Colonic mucosa (tissue), 4 donors: Measurements from ENCODE around the gene TASP1. TPM values are rescaled to one million over a fixed set of nuclear protein-coding genes. Genes with fewer than 3 reads are reported as not detected.

Source experiments
- DNase-seq: peaks from one replicate; pipeline ENCODE4 v3.0.0-alpha.2; 2020
- H3K27ac ChIP-seq: fragments of 200-600 bp; one replicate; pipeline ENCODE4 v1.8.0; 2021
- H3K27me3 ChIP-seq: fragments of 200-600 bp; one replicate; pipeline ENCODE4 v1.8.0; 2021
- H3K36me3 ChIP-seq: fragments of 200-600 bp; one replicate; pipeline ENCODE4 v1.8.0; 2021
- H3K4me1 ChIP-seq: fragments of 200-600 bp; one replicate; pipeline ENCODE4 v1.8.0; 2021; ENCODE audit warnings: mild to moderate bottlenecking
- H3K4me3 ChIP-seq: fragments of 200-600 bp; one replicate; pipeline ENCODE4 v1.8.0; 2021
- H3K9ac ChIP-seq, 2 donors: one replicate each; pipeline ENCODE4 v1.7.0; 2013; ENCODE audit warnings: control low read depth in 2 of 2, low read depth in 2 of 2, low read length in 2 of 2
- H3K9me3 ChIP-seq: fragments of 200-600 bp; one replicate; pipeline ENCODE4 v1.8.0; 2021
- intact Hi-C: fragments of 100-400 bp; cut with DNase I; formaldehyde crosslinking; loops from one replicate; pipeline ENCODE4 v1.14.1; 2022
- total RNA-seq, 2 donors: library from RNA; stranded (reverse); fragmentation: NEBNext Ultra II Directional in 1 of 2; extraction: Animal tissue kit (Norgen Biotek cat#: 25700) in 1 of 2; gene quantifications; one replicate each; pipeline ENCODE4 v1.2.1, GENCODE V29; 2021
- TF ChIP-seq, protein P1 (sequence below): fragments of 200-600 bp; IDR thresholded peaks from one replicate; pipeline ENCODE4 v1.8.0; 2022; ENCODE audit warnings: antibody characterized with exemption, mild to moderate bottlenecking
- donor health status: healthy.
- donor health status: DM: no; HTN: no; CAD: no.
- donor health status: DM: no; HTN: no; CAD: no.

Gene TASP1
- total RNA-seq, 2 donors from 2014 or later = 9.4 to 12.6 TPM

DNA sequence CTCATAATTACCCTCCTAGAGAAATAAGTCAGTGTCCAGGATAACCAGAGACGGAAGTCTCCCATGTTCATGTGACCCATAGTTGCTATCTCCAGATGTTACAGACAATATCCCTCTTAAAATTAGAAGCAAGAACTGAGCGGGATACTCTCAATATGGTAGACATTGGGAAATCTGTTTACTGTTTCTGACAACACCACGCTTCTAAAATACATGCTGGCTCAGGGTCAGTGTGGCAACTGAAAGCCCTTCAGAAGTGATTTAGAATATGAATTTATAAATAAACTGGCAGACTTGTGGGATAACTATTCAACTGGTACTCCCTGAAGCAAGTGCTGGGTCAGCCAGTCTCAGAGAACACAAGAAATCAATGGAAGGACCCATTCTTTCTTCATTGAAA is 108.6 kb downstream of the TASP1 start:
- no peaks in the 10 kb centered on the region for H3K36me3 ChIP-seq
- TF ChIP-seq, protein P1, sequence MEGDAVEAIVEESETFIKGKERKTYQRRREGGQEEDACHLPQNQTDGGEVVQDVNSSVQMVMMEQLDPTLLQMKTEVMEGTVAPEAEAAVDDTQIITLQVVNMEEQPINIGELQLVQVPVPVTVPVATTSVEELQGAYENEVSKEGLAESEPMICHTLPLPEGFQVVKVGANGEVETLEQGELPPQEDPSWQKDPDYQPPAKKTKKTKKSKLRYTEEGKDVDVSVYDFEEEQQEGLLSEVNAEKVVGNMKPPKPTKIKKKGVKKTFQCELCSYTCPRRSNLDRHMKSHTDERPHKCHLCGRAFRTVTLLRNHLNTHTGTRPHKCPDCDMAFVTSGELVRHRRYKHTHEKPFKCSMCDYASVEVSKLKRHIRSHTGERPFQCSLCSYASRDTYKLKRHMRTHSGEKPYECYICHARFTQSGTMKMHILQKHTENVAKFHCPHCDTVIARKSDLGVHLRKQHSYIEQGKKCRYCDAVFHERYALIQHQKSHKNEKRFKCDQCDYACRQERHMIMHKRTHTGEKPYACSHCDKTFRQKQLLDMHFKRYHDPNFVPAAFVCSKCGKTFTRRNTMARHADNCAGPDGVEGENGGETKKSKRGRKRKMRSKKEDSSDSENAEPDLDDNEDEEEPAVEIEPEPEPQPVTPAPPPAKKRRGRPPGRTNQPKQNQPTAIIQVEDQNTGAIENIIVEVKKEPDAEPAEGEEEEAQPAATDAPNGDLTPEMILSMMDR = no peak
- H3K27ac ChIP-seq = no peak overlapping the region
- no peaks in the 10 kb centered on the region for H3K4me1 ChIP-seq
- no peaks in the 10 kb centered on the region for H3K9me3 ChIP-seq
- no peak overlapping the region for H3K4me3 ChIP-seq
- DNase-seq = no peak
- intact Hi-C loops = no loop called here
- H3K27me3 ChIP-seq = no peaks in the 10 kb centered on the region
- H3K9ac ChIP-seq = no peak overlapping the region

DNA sequence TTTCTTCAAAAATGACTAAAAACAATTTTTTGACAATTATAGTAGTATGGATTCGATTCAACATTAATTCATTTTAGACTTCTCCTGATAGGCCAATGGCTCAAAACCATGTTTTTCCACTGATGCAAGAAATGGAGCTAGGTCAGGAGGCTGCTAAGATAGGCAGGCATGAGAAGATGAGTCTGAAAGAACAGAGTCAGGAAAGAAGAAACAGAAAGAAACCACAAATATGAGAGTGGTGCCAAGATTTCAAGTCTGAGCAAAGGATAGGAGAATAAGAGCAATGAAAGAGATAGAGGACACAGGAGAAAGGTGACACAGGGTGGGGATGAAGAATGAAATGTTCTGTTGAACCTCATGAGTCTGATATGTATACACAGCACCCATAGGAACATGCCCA is 112.2 kb downstream of the TASP1 start:
- Histone ChIP-seq H3K27ac (no peak overlapping the region), H3K27me3 (no peaks in the 10 kb centered on the region), H3K9me3 (no peaks in the 10 kb centered on the region), H3K36me3 (no peaks in the 10 kb centered on the region), H3K9ac (no peak overlapping the region), H3K4me3 (no peak overlapping the region), H3K4me1 (no peaks in the 10 kb centered on the region)
- intact Hi-C loops = no loop called here
- TF ChIP-seq, protein P1 = no peak
- DNase-seq = no peak

DNA sequence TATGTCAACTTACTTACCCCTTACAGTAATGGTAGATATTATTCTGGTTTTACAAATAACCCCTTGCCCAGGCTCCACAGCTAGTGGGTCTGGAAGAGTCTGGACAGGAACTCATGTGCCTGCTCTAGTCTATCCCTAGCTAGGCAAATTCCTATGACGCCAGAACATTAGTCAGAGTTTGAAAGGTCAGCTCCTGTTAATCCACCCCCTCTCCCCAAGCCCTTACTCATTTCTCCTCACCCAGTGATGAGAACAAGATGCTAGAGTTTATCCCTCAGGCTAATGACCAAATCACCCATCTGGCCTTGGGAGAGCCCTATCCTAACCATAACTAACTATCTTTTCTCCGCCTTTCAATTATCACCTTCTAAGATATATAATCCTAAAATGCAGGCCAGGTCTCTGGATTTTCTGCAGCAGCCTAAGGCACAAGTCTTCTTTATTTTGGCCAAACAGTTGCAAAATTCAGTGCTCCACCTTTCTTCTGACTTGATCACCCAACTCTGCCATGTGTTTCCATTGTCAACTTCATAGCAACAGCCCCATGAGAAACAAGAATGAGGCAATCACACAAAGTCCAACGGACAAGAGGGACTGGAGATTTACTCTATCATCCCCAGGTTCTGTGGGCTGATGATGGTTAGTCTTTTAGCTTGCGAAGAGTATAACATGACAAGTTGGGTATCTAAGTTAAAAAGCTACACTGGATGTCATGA is 113.3 kb downstream of the TASP1 start:
- intact Hi-C loops = no loop called here
- no peaks in the 10 kb centered on the region for H3K36me3 ChIP-seq

DNA sequence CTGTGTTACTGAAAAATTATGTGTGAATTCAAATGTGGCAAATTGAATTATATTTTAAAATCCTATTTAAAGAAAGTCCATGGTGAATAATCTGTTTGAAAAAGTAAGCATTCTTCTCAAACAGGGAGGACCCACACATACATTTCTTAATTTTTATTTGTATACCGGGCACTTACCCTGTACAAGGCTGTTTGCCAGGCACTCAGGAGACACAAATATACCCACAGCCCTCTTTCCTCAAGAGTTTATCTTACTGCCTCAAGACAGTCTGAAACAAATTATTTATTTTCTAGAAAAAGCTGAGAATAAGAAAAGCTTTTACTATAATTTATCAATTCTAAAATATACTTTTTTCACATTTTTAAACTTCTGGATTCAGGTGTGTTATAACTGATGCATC is 114.4 kb downstream of the TASP1 start:
- TF ChIP-seq, protein P1 = no peak
- Histone ChIP-seq H3K27me3 (no peaks in the 10 kb centered on the region), H3K36me3 (no peaks in the 10 kb centered on the region), H3K4me1 (no peaks in the 10 kb centered on the region), H3K9me3 (no peaks in the 10 kb centered on the region), H3K27ac (no peak overlapping the region), H3K4me3 (no peak overlapping the region), H3K9ac (no peak overlapping the region)
- intact Hi-C loops = no loop called here
- no peak for DNase-seq

More for the DNA sequence above, 113.3 kb downstream of the TASP1 start:
- H3K27ac ChIP-seq = no peak overlapping the region
- TF ChIP-seq, protein P1 = no peak
- no peaks in the 10 kb centered on the region for H3K9me3 ChIP-seq
- no peaks in the 10 kb centered on the region for H3K4me1 ChIP-seq
- no peak for DNase-seq
- H3K9ac ChIP-seq = no peak overlapping the region
- no peaks in the 10 kb centered on the region for H3K27me3 ChIP-seq
- H3K4me3 ChIP-seq = no peak overlapping the region

DNA sequence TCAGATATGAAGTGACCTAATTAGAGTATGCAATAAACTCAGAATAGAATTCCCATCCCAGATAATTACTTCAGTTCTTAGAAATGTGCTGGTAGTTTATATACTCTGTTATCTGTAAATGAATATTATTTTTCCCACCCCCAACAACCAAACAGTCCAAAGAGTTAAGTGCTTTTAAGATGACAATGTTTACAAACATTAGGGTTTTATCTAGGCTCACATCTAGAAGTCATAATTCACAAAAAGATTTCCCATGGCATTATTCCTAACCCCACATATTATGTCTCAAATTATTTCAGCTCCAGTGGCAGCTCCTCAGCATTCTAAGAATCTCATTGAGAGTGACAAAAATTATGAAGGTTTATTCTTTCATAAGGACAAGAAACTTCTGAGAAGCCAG is 120.9 kb downstream of the TASP1 start:
- no peak for DNase-seq
- intact Hi-C loops = no loop called here
- Histone ChIP-seq H3K36me3 (no peaks in the 10 kb centered on the region), H3K9ac (no peak overlapping the region), H3K27ac (no peak overlapping the region), H3K27me3 (no peaks in the 10 kb centered on the region), H3K4me1 (no peaks in the 10 kb centered on the region), H3K9me3 (no peaks in the 10 kb centered on the region), H3K4me3 (no peak overlapping the region)
- TF ChIP-seq, protein P1 = no peak
